GM10847 (cell line): Measurements from ENCODE around the gene OSBPL5.

Experiments used
- POLR2A ChIP-seq: IDR thresholded peaks from 2 replicates; pipeline ENCODE4 v1.6.1; 2011; ENCODE audit not compliant: insufficient read length; ENCODE audit errors: extremely low read depth

The OSBPL5 gene

GRCh38 chr11:3091846-3092602 is 73.1 kb downstream of the OSBPL5 start:
- no peak for TF ChIP-seq POLR2A

GRCh38 chr11:3091081-3091845 is 73.8 kb downstream of the OSBPL5 start:
- no peak for TF ChIP-seq POLR2A

DNA sequence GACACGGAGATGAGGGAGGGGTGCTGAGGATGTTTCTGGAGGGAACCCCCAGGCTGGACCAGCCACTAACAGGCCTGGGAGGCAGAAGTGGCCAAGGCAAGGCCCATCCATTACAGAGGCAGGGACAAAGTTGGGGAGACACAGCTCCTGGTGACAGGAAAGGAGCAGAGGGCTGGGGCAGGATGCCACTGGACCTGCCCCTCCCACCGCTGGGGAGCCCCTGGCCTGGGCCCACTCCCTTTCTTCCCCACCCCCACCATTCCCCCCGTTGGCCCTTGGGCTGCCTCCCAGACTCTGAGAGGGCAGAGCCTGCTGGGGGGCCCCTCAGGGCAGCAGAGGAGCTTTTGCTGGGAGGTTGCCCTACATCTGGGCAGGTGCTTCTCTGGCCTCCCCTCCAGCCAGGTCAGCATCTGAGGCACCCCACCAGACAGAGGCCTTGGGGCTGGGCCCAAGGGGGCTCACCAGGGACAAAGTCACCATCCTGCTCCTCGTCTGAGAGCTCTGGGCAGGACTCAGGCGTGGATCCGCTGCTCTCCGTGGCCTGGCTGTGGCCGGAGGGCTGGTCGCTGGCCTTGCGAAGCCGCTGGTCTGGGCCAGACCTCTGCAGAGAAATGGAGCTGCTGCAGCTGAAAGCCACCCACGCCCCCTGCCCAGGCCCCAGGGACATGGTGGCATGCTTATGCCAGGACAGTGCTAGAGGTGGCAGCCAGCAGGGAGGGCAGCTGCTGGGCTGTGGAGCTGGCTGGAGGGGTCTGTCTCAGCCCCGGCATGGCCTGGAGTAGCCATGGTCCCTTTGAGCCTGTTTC is 74.8 kb downstream of the OSBPL5 start:
- TF ChIP-seq POLR2A: no peak

DNA sequence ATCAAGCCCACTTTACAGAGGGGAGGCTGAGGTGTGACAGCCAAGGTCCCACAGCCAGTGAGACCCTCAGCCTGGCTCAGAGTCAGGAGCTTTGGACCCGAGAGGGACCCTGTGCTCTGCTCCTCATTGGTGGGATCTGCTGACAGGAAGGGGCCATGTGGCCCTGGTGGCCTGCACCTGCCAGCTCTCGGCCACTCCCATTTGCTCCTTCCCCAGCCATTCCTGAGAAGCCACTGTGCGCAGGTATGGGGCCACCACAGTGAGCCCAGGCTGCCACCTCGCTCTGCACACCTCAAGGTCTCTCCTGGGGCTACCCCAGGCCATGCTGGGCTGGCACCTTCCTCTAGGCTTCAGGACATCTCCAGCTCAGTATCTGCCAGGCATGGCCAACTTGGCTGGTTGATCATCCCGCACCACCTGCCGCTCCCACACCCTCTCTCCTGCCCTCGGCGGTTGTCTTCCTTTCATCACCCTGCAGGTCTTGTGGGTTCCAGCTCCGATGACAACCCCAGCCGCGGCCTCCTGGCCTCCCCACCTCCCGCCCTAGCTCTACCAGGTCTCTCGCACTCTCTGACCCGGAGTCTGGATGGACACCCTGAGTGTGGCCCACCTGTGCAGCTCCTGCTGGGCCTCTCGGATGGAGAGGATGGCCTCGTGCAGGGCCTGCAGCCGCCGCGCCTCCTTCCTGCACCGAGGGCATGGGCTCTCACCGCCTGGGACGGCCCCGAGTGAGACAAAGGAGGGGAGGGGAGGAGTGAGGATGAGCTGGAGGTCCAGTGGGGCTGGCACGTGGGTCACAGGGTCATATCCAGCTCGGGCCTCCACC is 75.7 kb downstream of the OSBPL5 start:
- TF ChIP-seq POLR2A: no peak

DNA sequence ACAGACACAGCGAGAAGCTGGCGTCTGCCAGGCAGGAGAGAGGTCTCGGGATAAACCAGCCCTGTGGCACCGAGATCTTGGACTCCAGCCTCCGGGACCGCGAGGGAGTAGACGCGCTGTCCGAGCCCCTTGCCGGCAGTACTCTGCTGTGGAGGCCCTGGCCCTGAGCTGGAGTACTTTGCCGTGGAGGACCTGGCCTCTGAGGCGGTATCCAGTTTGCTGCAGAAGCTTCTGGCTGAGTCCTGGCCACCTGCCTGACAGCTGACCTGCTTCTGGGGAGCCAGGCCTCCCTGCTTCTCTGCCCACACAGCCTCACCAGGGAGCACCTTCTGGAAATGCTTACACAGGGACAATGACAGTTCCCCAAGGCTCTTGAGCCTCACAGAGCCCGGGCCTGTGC is 76.3 kb downstream of the OSBPL5 start:
- no peak for TF ChIP-seq POLR2A

DNA sequence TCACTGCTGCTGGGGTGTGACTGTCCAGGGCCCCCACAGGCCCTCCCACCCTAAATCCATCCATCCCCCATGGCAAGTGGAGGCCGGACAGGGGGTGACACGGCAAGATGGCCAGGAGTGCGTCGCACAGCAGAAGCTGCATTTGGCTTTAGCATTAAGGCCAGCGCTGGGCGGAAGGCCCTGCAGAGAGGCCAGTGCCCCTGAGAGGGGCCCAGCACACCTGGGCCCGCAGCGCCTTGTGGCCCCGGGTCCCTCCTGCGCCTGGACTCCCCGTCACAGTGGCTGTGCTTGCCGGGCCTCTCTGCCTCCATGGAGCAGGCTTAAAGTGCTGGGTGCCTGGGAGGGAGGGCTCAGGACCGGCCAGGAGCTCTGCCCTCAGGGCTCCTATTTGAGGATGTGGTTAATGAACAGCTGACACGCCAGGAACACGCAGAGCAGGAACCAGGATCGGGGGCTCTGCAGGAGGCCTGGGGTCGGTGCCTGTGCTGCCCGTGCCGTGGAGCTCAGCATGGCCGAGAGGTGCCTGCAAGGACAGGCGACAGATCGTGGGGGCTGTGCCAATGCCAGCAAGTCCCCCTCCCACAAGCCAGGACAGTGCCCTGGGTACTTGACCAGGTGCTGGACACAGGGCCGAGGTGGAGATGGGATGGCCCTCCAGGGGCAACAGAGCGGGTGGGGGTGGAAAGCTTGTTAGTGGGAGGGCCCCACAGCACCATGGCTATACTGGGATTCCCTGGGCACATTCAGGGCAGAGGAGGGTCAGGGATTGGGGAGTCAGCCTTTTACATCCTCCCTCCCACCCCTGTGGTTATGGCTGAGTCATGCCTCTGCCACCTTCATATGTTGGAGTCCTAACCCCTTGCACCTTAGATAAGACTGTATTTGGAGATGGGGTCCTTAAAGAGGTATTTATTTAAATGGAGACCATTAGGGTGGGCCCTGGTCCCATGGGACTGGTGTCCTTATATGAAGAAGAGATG is 77.0 kb downstream of the OSBPL5 start:
- no peak for TF ChIP-seq POLR2A

- TF ChIP-seq POLR2A: no peak
These were observed 77.7 kb downstream of the OSBPL5 start for GRCh38 chr11:3087373-3087772.

DNA sequence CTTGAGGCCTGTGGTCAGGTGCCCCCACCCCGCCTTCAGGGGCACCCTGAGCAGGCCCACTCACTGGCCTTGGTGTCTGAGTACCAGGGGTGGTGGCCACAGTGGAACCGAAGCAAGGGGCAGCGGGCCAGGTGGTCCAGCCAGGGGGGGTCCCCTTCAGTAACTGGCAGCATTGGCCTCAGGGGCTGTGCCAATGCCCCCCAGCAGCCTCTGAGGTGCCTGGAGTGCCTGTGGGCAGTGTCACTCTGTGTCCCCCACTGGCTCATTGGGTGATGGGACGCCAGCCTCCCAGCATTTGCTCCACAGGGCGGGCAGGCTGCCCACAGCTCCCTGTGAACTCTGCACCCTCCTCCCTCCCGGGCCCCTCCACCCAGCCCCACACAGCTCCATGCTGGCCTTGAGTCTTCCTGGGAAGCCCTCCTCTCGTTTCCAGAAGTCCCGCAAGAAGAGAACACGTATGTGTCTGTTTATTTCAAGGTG is 78.4 kb downstream of the OSBPL5 start:
- no peak for TF ChIP-seq POLR2A

DNA sequence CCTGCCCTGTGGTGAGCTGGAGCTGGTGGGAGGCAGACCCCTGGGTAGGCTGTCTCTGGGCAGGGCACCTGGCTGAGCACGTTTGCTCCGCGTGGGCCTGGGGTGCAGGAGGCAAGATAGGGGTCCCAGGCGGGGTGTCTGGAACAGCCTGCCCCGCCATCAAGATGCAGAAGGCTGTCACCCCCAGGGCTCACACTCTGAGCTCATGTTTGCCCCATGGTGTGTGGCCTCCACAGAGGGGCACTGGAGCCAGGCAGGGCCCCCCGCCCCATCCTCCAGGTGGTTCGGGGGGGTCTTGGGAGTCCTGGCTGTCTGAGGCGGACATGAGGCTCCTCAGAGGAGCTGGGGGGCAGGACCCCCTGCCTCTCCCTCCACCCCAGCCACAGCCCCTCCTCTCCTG is 79.0 kb downstream of the OSBPL5 start:
- no peak for TF ChIP-seq POLR2A

DNA sequence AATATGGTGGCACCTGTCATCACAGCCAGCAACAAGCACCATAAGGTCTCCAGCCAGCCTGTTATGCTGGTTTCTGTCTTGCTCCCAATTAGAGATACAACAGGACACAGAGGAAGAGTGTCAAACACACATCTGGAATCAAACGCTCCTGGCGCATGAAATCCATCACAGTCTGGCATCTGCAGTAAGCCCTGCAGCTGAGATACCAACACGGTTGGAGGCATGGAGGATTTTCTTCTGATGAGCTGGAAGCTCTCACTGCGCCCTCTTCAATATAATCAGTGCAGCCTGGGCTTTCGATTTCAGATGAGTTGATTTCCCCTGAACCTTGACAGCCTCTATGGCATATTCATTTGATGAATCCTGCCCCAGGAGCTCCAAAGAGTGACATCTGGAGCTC is 80.1 kb downstream of the OSBPL5 start:
- TF ChIP-seq POLR2A: no peak

DNA sequence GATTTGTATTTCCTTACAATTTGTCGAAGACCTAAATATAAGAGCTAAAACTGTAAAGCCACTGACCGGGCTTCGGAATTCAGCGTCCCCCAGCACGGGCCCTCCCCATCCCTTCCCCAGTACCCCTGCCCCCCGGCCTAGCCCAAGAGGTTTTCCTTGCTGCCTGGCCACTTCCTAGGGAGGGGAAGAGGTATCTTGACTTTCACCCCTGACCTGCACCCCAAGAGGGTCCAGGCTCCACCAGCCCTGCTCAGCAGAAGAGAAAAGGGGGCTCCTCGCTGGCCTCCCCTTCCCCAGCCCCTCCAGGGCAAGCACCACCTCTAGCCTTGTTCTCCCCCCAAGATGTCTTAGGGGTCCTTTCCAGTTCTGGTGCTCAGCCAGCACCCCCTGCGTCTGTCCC is 81.8 kb downstream of the OSBPL5 start:
- no peak for TF ChIP-seq POLR2A

GRCh38 chr11:3081386-3081751 is 83.7 kb downstream of the OSBPL5 start:
- no peak for TF ChIP-seq POLR2A

DNA sequence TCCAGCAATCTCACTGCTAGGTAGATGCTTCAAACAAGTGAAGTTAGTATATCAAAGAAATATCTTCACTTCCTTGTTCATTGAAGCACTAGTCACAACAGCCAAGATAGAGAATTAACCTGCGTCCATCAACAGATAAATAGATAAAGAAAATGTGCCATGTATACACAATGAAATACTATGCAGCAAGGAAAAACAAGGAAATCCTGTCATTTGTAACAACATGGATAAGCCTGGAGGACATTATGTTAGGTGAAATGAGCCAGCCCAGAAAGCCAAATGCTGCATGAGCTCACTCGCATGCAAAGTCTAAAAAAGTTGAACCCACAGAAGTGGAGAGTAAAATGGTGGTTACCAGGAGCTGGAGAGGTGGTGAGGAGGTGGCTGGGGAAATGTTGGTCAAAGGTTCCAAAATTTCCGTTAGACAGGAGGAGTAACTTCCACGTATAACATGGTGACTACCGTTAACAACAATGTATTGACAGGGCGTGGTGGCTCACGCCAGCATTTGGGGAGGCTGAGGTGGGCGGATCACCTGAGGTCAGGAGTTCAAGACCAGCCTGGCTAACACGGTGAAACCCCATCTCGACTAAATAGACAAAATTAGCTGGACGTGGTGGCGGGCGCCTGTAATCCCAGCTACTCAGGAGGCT is 84.3 kb downstream of the OSBPL5 start:
- no peak for TF ChIP-seq POLR2A
